ENCODE results near the gene CERT1. TPM values are rescaled to one million over a fixed set of nuclear protein-coding genes. Genes with fewer than 3 reads are reported as not detected.

Gene CERT1
- total and polyA plus RNA-seq, 12 donors, result 6.3 to 47.6 (median 37.5) TPM

DNA sequence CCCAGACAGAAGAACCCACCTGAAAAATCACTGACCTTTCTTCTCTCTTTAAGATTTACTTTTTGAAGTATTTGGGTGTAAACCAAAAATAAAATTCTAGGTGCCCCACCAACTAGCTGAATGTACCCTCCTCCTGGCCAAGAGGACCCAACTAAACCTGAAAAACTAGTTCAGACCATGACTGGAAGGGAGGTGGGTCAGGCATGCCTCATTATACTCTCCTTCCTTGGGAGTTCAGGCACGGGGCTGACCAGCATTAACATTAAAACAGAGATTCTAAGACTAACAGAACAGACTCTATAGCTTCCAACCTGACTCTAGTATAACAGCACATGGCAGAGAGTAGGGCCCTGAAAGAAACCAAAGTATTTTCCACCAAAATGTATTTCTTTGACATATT is 61.4 kb downstream of the CERT1 start:
- 91 to 94% methylated on average over 1 of the region's 1 CpG for WGBS, 2 donors
- ATAC-seq, result no peak
- TF ChIP-seq, protein P1, sequence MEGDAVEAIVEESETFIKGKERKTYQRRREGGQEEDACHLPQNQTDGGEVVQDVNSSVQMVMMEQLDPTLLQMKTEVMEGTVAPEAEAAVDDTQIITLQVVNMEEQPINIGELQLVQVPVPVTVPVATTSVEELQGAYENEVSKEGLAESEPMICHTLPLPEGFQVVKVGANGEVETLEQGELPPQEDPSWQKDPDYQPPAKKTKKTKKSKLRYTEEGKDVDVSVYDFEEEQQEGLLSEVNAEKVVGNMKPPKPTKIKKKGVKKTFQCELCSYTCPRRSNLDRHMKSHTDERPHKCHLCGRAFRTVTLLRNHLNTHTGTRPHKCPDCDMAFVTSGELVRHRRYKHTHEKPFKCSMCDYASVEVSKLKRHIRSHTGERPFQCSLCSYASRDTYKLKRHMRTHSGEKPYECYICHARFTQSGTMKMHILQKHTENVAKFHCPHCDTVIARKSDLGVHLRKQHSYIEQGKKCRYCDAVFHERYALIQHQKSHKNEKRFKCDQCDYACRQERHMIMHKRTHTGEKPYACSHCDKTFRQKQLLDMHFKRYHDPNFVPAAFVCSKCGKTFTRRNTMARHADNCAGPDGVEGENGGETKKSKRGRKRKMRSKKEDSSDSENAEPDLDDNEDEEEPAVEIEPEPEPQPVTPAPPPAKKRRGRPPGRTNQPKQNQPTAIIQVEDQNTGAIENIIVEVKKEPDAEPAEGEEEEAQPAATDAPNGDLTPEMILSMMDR (IDR thresholded peaks at IDR 0.05), result no peak
- no peak overlapping the region for H3K4me3 ChIP-seq
- no peak overlapping the region for H3K27ac ChIP-seq
- H3K9me3 ChIP-seq, result peaks cover 0 to 24% (median 13%) of the 10 kb centered on the region in 11 donors
- intact Hi-C loops (cut with DNase I), result no loop called here
- peaks cover 0 to 19% (median 0%) of the 10 kb centered on the region in 9 donors for H3K36me3 ChIP-seq
- no peaks in the 10 kb centered on the region for H3K27me3 ChIP-seq
- DNase-seq, result no peak
- H3K4me1 ChIP-seq, result no peaks in the 10 kb centered on the region

DNA sequence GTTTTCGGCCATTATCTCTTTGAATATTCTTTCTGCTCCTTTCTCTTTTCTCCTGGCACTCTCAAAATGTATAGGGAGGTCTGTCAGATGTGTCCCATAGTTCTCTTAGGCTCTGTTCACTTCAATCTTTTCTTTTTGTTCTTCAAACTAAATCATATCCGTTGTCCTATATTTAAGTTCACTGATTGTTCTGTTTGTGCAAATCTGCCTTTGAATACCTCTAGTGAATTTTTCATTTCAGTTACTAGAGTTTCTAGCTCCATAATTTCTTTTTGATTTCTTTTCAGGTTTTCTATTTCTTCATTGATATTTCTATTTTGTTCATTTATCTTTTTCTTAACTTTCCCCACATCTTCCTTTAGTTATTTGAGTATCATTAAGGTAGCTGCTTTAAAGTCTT is 65.4 kb downstream of the CERT1 start:
- 97 to 98% methylated on average over 2 of the region's 2 CpGs for WGBS, 2 donors
- Histone ChIP-seq H3K9me3 (peaks cover 0 to 36% (median 19%) of the 10 kb centered on the region in 11 donors), H3K27ac (no peak overlapping the region), H3K27me3 (no peaks in the 10 kb centered on the region), H3K4me1 (no peaks in the 10 kb centered on the region), H3K36me3 (peaks cover 0 to 9% (median 0%) of the 10 kb centered on the region in 9 donors), H3K4me3 (no peak overlapping the region)
- TF ChIP-seq, protein P1 (IDR thresholded peaks at IDR 0.05), result no peak
- ATAC-seq (no peak), DNase-seq (no peak)
- intact Hi-C loops (cut with DNase I), result no loop called here

DNA sequence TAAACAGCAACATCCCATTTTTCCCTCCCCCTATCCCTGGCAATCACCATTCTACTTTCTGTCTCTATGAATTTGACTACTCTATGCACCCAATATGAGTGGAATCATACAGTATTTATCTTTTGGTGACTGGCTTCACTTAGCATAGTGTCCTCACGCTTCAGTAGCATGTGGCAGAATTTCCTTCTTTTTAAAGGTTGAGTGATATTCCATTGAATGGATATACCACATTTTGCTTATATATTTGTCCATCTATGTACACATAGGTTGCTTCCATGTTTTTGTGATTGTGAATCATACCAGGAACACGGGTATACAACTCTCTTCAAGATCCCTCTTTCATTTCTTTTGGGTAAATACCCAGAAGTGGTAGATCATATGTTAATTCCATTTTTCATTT is 69.9 kb downstream of the CERT1 start:
- peaks cover 0 to 28% (median 18%) of the 10 kb centered on the region in 11 donors for H3K9me3 ChIP-seq
- H3K36me3 ChIP-seq, result peaks cover 0 to 9% (median 0%) of the 10 kb centered on the region in 9 donors
- H3K4me3 ChIP-seq, result no peak overlapping the region
- ATAC-seq (no peak), DNase-seq (no peak)
- H3K27ac ChIP-seq, result no peak overlapping the region
- TF ChIP-seq, protein P1 (IDR thresholded peaks at IDR 0.05), result no peak
- 97 to 99% methylated on average over 2 of the region's 2 CpGs for WGBS, 2 donors
- H3K4me1 ChIP-seq, result peaks cover 0 to 6% (median 0%) of the 10 kb centered on the region in 9 donors
- intact Hi-C loops (cut with DNase I), result no loop called here
- H3K27me3 ChIP-seq, result no peaks in the 10 kb centered on the region

DNA sequence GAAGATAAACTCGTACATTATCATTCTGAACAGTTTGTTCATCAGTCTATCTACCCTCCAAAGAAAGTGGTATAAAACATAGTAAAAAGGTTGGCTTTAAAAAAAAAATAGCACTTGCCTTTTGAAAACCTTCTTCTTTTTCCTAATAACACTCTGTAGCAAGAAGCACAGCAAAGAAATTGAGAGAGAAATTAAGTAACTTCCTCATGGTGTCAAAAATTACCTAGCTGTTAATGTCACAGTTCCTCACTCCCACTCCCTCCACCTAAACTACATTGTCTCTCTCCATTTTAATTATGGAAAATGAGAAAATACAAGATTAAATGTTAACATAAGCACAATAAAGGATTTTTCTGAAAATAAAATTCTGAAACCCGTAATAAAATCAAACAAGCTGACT is 72.2 kb downstream of the CERT1 start:
- Histone ChIP-seq H3K36me3 (peaks cover 0 to 9% (median 0%) of the 10 kb centered on the region in 9 donors), H3K4me3 (no peak overlapping the region), H3K4me1 (peaks cover 0 to 6% (median 0%) of the 10 kb centered on the region in 9 donors), H3K27ac (no peak overlapping the region), H3K27me3 (no peaks in the 10 kb centered on the region), H3K9me3 (peaks cover 0 to 16% (median 6%) of the 10 kb centered on the region in 11 donors)
- 79 to 87% methylated on average over 2 of the region's 2 CpGs for WGBS, 2 donors
- no peak for ATAC-seq
- no peak for DNase-seq
- intact Hi-C loops (cut with DNase I), result no loop called here
- TF ChIP-seq, protein P1 (IDR thresholded peaks at IDR 0.05), result no peak

Data from heart right ventricle (tissue), 16 donors.